IPS DF 4.7 (cell line): ENCODE results near the gene SNX11.

Experiments used
- DNase-seq: peaks from one replicate; pipeline ENCODE4 v3.0.0-alpha.2; 2013; ENCODE audit warnings: low spot score; ENCODE audit errors: extremely low read depth

SNX11 gene

DNA sequence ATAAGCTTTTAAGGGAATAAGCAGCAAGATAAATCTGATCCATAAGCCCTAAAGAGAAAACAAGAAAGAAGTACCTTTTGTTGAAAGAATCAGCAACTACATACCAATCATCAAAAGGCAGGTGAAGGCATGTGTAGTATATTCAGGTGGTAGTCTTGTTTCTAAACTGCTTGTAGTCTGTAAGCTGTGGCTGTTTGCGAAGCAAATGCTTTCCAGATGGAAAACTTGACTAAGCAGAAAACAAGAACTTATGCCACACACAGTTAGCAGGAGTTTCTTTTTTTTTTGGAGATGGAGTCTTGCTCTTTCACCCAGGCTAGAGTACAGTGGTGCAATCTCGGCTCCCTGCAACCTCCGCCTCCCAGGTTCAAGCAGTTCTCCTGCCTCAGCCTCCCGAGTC, 12.0 kb upstream of the SNX11 start:
- DNase-seq = no peak

- no peak for DNase-seq
Observed at GRCh38 chr17:48100160-48100559, 7.4 kb upstream of the SNX11 start.

- DNase-seq = no peak
Observed at GRCh38 chr17:48100591-48101011, 7.0 kb upstream of the SNX11 start.

GRCh38 chr17:48101012-48101720, 6.4 kb upstream of the SNX11 start, which contains the start of gene CBX1:
CBX1 (minus strand) TSS chr17:48101478; CDS start chr17:48077004, 24,474 bp downstream.
- peak; percentile 74 for DNase-seq

DNA sequence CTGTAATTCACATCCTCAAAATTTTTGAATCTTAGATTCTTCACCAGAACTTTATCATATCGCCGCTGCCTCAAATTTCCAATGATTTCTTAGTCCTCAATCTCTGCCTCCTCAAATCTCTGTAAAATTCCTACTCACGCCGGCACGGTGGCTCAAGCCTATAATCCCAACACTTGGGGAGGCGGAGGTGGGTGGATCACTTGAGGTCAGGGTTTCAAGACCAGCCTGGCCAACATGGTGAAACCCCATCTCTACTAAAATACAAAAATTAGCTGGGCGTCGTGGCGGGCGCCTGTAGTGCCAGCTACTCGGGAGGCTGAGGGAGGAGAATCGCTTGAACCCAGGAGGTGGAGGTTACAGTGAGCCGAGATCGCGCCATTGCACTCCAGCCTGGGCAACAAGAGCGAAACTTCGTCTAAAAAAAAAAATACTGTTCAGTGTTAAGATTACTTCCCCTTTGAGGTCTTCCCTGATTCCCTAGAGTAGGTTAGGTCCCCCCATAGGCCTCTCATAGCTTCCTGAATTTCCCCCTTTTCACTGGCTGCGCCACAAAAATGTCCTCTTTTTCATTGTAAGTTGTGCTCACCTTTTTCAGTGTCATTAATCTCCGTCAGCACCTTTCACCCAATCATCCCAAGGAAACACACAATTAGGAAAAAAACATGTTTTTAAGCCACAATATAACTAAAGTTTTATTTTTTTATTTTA, 5.4 kb upstream of the SNX11 start:
- DNase-seq = no peak

GRCh38 chr17:48102798-48103715, 4.5 kb upstream of the SNX11 start:
- no peak for DNase-seq

- no peak for DNase-seq
Observed at GRCh38 chr17:48104440-48104839, 3.1 kb upstream of the SNX11 start.

GRCh38 chr17:48106802-48107136, 797 bp upstream of the SNX11 start:
- no peak for DNase-seq

DNA sequence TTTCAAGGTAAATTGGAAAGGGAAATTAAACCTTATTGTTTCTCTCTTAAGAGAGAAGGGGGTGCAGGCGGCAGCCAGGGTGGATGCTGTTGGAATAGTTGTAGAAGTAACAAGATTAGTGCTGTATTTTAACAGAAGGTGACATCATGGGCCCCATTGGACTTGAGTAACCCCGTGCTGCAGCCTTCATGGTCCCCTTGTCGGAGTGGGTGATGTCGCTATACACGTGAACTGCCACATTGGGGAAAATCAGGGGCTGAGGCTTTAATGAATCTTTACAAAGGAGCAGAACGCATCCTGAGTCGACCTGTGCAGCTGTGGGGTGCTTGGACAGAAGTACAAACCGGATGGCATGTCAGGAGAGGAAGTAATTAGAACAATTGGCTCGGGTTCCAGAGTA, 3.2 kb downstream of the SNX11 start:
- no peak for DNase-seq

DNA sequence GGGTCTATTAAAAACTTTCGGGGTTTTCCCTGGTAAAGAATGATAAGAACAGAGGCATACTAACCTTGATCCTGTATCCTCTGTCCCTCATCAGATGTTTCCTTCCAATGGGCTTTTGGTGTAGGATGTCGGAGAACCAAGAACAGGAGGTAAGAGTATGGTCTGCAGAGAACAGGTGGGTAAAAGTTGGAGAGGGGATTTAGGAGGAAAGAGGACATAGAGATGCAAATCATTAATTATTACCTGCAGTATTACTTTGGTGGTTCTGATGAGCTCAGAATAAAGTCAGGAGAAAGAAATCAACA, 4.3 kb downstream of the SNX11 start:
- DNase-seq = no peak

DNA sequence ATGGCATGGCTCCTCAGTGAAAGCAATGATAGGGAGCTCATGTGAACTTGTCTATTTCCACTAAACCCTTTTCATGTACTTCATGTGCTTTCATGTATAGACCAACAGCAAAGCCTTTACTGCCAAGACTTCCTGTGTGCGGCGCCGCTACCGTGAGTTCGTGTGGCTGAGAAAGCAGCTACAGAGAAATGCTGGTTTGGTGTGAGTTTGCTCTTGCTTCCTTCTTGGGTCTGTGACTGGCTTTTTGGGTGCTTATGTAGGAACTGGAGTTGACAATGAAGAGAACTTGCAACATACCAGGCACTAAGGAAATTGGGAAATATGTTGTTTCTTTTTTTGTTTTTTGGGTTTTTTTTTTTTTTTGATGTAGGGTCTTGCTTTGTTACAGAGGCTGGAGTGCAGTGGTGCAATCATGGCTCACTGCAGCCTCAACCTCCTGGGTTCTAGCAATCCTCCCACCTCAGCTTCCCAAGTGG, 5.7 kb downstream of the SNX11 start:
- no peak for DNase-seq

DNA sequence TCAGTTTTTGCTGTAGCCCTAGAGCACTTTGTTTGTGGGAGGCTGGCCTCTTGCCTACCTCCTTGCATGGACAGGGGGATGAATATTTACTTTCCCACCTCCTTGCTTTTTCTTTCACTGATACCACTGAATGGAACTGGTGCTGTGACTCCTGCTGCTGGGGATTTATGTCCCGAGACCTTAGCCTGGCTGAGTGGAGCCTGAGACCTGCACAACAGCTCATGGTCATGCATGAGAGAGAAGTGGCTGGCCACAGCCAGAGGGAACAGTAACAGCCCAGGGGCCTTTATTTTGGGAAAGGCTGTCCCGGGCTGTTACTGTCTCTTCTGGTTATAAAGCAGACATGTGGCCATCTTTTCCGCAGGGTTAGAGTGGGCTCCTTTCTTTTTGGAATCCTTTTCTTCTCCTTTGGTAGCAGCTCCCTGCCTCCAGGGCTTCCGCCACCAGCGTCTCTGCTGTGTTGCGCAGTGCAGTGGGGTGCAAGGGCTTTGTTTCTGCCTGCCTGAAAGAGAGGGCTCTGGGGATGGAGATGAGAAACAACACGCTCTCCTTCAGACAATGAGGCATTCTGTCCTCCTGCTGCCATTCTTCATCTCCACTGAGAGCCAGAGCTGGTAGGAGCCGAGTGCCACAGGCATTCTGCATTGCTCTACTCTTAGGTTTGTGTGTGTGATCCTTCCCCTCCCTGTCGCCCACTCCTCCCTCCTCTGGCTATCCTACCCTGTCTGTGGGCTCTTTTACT, 14.5 kb downstream of the SNX11 start:
- DNase-seq = no peak

- no peak for DNase-seq
Observed at GRCh38 chr17:48122665-48123045, 15.1 kb downstream of the SNX11 start.

GRCh38 chr17:48123111-48123510, 15.5 kb downstream of the SNX11 start:
- no peak for DNase-seq

DNA sequence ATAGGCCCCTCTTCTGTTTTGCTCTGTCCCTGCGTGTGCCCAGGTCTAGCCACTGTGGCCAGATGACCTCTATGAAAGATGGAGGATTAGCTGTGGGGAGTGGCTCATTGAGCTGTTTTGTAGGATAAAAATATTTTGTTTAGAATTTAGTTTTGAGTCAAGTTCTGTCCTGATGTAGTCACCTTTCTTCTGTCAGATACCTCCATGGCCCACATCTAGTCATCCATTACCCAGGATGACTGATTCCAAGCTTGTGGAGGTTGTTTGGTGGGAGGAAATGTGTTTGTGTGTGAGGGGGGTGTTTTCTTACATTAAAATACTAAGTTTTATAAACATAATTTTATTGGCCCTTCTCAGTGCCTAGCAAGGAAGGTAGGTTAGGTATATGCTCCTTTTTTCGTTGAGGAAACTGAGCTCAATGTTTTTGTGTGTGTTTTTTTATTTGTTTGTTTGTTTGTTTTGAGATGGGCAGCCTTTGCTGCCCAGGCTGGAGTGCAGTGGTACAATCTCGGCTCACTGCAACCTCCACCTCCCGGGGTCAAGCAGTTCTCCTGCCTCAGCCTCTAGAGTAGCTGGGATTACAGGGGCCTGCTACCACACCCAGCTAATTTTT, 16.3 kb downstream of the SNX11 start:
- DNase-seq = no peak

- no peak for DNase-seq
Observed at GRCh38 chr17:48125829-48126531, 18.4 kb downstream of the SNX11 start.

GRCh38 chr17:48126532-48126850, 18.9 kb downstream of the SNX11 start:
- no peak for DNase-seq

GRCh38 chr17:48127371-48128051, 19.9 kb downstream of the SNX11 start:
- no peak for DNase-seq

GRCh38 chr17:48128400-48128799, 20.8 kb downstream of the SNX11 start:
- no peak for DNase-seq

- no peak for DNase-seq
Observed at GRCh38 chr17:48129981-48130380, 22.4 kb downstream of the SNX11 start.
